ENCODE data around the gene SRXN1. TPM values are rescaled to one million over a fixed set of nuclear protein-coding genes. Genes with fewer than 3 reads are reported as not detected.
"Not testable (repeated sequence)": the region's sequence is repeated elsewhere in the genome, so short reads cannot be mapped to it uniquely, and the experiment has no call there.

Gene SRXN1
- total and polyA plus RNA-seq, 8 donors, result 6.2 to 40.9 (median 7.6) TPM

- intact Hi-C loops (cut with DNase I), result no loop called here
- Histone ChIP-seq H3K4me1 (no peaks in the 10 kb centered on the region), H3K4me3 (no peak overlapping the region)
Measured at GRCh38 chr20:698276-698675, 45.3 kb upstream of the SRXN1 start.

GRCh38 chr20:697826-698225 is 44.8 kb upstream of the SRXN1 start:
- no peaks in the 10 kb centered on the region for H3K36me3 ChIP-seq
- H3K4me3 ChIP-seq, result no peak overlapping the region
- no peaks in the 10 kb centered on the region for H3K9me3 ChIP-seq
- peaks cover 0 to 40% of the 10 kb centered on the region in 2 donors for H3K27me3 ChIP-seq
- H3K4me1 ChIP-seq, result no peaks in the 10 kb centered on the region
- H3K27ac ChIP-seq, result no peak overlapping the region
- DNase-seq (no peak), ATAC-seq (no peak)
- TF ChIP-seq, protein P1, sequence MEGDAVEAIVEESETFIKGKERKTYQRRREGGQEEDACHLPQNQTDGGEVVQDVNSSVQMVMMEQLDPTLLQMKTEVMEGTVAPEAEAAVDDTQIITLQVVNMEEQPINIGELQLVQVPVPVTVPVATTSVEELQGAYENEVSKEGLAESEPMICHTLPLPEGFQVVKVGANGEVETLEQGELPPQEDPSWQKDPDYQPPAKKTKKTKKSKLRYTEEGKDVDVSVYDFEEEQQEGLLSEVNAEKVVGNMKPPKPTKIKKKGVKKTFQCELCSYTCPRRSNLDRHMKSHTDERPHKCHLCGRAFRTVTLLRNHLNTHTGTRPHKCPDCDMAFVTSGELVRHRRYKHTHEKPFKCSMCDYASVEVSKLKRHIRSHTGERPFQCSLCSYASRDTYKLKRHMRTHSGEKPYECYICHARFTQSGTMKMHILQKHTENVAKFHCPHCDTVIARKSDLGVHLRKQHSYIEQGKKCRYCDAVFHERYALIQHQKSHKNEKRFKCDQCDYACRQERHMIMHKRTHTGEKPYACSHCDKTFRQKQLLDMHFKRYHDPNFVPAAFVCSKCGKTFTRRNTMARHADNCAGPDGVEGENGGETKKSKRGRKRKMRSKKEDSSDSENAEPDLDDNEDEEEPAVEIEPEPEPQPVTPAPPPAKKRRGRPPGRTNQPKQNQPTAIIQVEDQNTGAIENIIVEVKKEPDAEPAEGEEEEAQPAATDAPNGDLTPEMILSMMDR (IDR thresholded peaks at IDR 0.05), result no peak
- intact Hi-C loops (cut with DNase I), result no loop called here

More at GRCh38 chr20:698276-698675, 45.3 kb upstream of the SRXN1 start:
- H3K36me3 ChIP-seq, result no peaks in the 10 kb centered on the region
- peaks cover 0 to 40% of the 10 kb centered on the region in 2 donors for H3K27me3 ChIP-seq
- ATAC-seq, result no peak
- no peak for DNase-seq
- no peaks in the 10 kb centered on the region for H3K9me3 ChIP-seq
- TF ChIP-seq, protein P1 (IDR thresholded peaks at IDR 0.05), result no peak
- H3K27ac ChIP-seq, result no peak overlapping the region

- Histone ChIP-seq H3K9me3 (no peaks in the 10 kb centered on the region), H3K36me3 (no peaks in the 10 kb centered on the region), H3K4me1 (no peaks in the 10 kb centered on the region), H3K27ac (no peak overlapping the region), H3K4me3 (no peak overlapping the region), H3K27me3 (peaks cover 0 to 41% of the 10 kb centered on the region in 2 donors)
- ATAC-seq (no peak), DNase-seq (no peak)
- intact Hi-C loops (cut with DNase I), result no loop called here
- TF ChIP-seq, protein P1 (IDR thresholded peaks at IDR 0.05), result no peak
Measured at GRCh38 chr20:695165-695866, 42.3 kb upstream of the SRXN1 start.

- Histone ChIP-seq H3K27ac (no peak overlapping the region), H3K4me3 (no peak overlapping the region), H3K27me3 (peaks cover 0 to 42% of the 10 kb centered on the region in 2 donors), H3K36me3 (no peaks in the 10 kb centered on the region), H3K9me3 (no peaks in the 10 kb centered on the region), H3K4me1 (no peaks in the 10 kb centered on the region)
- DNase-seq (no peak), ATAC-seq (no peak)
- intact Hi-C loops (cut with DNase I), result no loop called here
- TF ChIP-seq, protein P1 (IDR thresholded peaks at IDR 0.05), result no peak
Measured at GRCh38 chr20:694496-694895, 41.5 kb upstream of the SRXN1 start.

DNA sequence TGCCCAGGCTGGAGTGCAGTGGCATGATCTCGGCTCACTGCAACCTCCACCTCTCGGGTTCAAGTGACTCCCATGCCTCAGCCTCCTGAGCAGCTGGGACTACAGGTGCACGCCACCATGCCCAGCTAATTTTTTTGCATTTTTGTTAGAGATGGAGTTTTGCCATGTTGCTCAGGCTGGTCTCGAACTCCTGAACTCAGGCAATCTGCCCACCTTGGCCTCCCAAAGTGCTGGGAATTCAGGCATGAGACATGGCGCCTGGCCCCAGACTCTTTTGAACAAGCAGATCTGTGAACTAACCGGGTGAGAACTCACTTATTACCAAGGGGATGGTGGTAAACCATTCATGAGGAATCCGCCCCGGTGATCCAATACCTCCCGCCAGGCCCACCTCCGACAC is 40.8 kb upstream of the SRXN1 start:
- intact Hi-C loops (cut with DNase I); H3K27ac ChIP-seq; ATAC-seq; DNase-seq; H3K4me3 ChIP-seq; H3K9me3 ChIP-seq; H3K4me1 ChIP-seq; H3K36me3 ChIP-seq: not testable (repeated sequence)
- H3K27me3 ChIP-seq, result peaks cover 0 to 42% of the 10 kb centered on the region in 2 donors

DNA sequence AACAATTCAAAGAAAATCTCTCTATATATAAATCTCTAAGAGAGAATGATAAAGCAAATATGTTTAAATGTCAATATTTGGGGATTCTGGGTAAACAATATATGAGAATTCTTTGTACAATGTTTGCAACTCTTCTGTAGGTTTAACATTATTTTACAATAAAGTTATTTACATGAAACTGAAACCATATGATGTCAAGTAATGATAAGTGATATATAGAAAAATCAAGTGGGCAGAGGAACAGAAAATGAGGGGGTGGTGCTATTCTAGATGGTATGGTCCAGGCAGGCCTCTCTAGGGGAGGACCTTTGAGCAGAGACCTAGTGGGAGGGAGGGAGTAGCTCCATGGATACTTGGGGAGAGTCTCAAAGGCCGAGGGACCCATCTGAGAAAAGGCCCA is 39.0 kb upstream of the SRXN1 start:
- Histone ChIP-seq H3K4me1 (no peaks in the 10 kb centered on the region), H3K27ac (no peak overlapping the region), H3K9me3 (no peaks in the 10 kb centered on the region), H3K27me3 (peaks cover 0 to 44% of the 10 kb centered on the region in 2 donors), H3K36me3 (no peaks in the 10 kb centered on the region), H3K4me3 (no peak overlapping the region)
- no peak for ATAC-seq
- DNase-seq, result no peak
- intact Hi-C loops (cut with DNase I), result no loop called here
- TF ChIP-seq, protein P1 (IDR thresholded peaks at IDR 0.05), result no peak

Measured in left lung (tissue), 10 donors.